Measurements from ENCODE around the gene PTPN7.
"Not testable (repeated sequence)": the region's sequence is repeated elsewhere in the genome, so short reads cannot be mapped to it uniquely, and the experiment has no call there.

The PTPN7 gene

GRCh38 chr1:202127836-202128622 is 32.4 kb downstream of the PTPN7 start:
- no peak for DNase-seq

- DNase-seq, result no peak
These were observed 33.3 kb downstream of the PTPN7 start for GRCh38 chr1:202127061-202127460.

DNA sequence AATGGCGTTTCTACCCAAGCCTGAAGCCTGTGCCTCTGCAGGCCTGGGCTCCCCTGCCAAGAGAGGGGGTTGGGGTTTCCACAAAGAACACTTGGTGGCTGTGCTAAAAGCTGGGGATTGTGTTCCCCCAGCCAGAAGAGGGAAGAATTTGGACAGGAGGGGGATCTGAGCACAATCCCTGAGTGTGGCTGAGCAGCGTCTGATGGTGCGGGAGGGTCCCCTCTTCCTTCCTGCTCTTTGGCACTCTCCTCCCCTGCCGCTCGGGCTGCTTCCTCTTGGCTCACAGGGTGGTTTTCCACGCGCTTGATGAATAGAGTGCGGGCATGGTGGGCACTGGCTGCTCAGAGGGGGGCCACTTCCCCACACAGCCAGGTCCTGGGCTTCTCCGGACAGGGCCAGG is 34.0 kb downstream of the PTPN7 start:
- no peak for DNase-seq

DNA sequence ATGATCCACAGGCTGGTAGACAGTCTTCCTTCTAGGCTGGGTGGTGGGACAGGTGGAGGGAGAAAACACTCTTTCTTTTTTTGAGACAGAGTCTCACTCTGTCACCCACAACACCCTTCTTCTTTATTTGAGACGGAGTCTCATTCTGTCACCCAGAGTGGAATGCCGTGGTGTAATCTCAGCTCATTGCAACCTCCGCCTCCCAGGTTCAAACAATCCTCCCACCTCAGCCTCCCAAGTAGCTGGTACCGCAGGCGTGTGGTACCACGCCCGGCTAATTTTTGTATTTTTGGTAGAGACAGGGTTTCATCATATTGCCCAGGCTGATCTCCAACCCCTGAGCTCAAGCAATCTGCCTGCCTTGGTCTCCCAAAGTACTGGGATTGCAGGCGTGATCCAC is 34.8 kb downstream of the PTPN7 start:
- no peak for DNase-seq

GRCh38 chr1:202124142-202124541 is 36.3 kb downstream of the PTPN7 start:
- DNase-seq, result no peak

- no peak for DNase-seq
These were observed 37.0 kb downstream of the PTPN7 start for GRCh38 chr1:202123336-202123813.

GRCh38 chr1:202122639-202123335 is 37.6 kb downstream of the PTPN7 start, which contains the start of gene GPR37L1:
Gene GPR37L1, plus strand, starts transcription at chr1:202122917. Its CDS starts 47 bp downstream, at chr1:202122964.
- DNase-seq, result no peak

GRCh38 chr1:202121006-202121405 is 39.4 kb downstream of the PTPN7 start:
- no peak for DNase-seq

GRCh38 chr1:202117898-202118371 is 42.5 kb downstream of the PTPN7 start:
- no peak for DNase-seq

DNA sequence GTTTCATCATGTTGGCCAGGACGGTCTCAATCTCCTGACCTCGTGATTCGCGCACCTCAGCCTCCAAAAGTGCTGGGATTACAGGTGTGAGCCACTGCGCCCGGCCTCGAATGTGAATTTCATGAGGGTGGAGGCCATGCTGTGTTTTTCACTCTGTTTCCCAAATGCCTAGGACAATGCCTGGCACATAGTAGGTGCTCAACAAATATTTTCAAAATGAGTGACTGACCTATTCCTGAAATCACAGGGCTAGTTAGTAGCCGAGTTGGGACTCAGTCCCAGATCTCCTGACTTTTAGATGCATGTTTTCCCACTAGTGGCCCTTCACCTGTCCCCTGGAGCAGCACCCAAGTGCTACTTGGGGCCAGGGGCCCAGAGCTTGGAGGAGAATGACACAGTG is 44.1 kb downstream of the PTPN7 start:
- no peak for DNase-seq

- no peak for DNase-seq
These were observed 46.6 kb downstream of the PTPN7 start for GRCh38 chr1:202113690-202114300.

- DNase-seq, result no peak
These were observed 47.3 kb downstream of the PTPN7 start for GRCh38 chr1:202112859-202113689.

DNA sequence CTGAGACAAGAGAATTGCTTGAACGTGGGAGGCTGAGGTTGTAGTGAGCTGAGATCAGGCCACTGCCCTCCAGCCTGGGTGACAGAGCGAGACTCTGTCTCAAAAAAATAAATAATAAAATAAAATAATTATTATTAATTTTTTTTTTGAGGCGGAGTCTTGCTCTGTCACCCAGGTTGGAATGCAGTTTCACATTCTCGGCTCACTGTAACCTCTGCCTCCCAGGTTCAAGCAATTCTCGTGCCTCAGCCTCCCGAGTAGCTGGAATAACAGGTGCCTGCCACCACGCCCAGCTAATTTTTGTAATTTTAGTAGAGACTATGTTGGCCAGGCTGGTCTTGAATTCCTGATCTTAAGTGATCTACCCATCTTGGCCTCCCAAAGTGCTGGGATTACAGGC is 48.8 kb downstream of the PTPN7 start:
- not testable (repeated sequence) for DNase-seq

GRCh38 chr1:202110977-202111376 is 49.4 kb downstream of the PTPN7 start:
- DNase-seq, result no peak

DNA sequence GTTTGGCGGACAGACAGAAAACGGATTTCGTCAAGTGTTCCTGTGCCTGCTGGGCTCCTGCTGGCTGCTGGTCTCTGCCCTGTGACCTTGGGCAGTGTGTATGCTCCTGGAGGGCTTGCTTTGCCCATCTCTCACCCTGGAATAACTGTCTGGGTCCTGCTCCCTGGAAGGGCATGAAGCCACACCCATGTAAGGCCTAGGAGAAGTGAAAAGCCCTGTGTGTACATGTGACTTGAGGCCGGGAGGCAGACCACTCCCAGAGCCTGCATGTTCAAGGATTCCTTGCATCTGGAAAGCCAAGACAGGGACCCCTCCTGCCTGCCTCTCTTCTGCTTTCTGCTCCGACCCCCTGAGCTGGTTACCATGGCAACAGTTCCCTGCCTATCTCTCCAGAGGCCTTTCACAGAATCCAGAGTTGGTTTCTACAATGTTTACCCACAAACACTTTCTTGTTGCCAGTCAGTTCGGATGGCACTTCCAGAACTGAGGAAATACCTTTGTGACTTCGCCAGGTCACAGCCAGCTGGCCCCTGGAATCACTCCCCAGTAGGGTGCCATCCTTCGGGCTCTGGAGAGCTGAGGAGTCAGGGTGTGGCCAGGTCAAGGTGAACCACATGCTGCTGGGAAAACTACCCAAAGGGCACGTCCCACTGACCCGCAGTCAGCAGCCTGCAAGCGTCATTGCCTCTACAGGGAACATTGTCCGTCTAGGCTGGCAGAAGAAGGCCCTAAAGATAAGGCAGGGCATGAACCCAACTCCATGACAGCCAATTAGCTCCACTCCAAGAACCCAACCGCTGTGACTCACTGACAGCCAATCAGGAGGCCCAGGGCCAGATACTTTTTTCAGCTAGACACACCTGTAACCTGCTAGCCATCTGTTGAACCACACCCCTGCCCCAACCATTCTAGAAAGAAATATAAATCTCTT is 52.3 kb downstream of the PTPN7 start:
- no peak for DNase-seq

DNA sequence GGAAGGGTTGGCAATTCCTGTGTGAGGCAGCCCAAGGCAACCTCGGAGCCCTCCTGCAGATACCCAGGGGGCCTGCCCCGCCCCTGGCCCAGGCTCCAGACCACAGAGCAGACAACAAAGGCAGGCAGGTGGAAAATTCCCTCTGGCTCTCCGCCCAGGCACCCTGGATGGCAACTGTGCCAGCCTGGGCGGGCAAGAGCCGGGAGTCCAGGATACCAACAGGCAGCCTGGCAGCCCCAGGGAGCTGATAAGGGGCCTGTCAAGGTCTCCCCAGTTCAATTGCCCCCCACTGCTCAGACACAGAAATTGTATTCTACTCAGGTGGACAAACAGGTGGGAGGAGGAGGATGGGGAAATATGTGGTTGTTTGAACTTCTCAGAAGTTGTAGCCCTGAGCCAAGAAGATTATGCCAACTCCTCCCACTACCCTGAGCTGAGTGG is 53.1 kb downstream of the PTPN7 start:
- DNase-seq, result no peak

GRCh38 chr1:202106340-202107254 is 53.8 kb downstream of the PTPN7 start:
- DNase-seq, result no peak

GRCh38 chr1:202105571-202106339 is 54.6 kb downstream of the PTPN7 start:
- DNase-seq, result no peak

GRCh38 chr1:202104073-202104472 is 56.3 kb downstream of the PTPN7 start:
- DNase-seq, result no peak

All from activated CD4-positive, alpha-beta T cell treated with anti-CD3 and anti-CD28 coated beads for 1 hour (primary cell).